ENCODE data around the gene PTPRC.

The PTPRC gene

DNA sequence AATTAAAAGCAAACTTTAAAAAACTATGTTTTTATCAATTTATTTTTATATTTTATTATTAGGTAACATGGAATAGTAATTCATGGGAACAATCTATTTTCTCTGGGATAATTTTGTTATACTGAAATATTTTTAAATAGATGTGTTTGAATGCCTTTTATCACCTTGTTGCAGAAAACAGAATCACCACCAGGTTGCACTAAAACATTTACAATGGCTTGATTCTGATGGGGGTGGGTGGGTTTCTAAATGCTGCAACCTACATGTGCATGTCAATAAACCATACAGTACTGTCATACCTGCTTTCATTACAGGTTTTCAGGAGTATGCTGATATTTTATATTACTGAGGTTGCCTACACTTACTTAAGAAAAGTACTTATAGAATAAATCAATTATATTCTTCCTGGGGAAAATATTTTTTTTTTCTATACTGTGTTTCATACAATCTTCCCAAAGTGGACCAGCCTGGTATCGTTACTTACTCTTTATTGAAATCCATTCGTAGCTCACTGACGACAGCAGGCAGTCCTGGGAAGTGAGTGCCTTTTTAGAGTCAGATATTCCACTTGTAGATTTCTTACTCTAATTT is 132.8 kb downstream of the PTPRC start:
- DNase-seq, result no peak

- no peak for DNase-seq
These were observed 133.8 kb downstream of the PTPRC start for GRCh38 chr1:198772626-198773025.

- DNase-seq, result no peak
These were observed 134.2 kb downstream of the PTPRC start for GRCh38 chr1:198773030-198773429.

DNA sequence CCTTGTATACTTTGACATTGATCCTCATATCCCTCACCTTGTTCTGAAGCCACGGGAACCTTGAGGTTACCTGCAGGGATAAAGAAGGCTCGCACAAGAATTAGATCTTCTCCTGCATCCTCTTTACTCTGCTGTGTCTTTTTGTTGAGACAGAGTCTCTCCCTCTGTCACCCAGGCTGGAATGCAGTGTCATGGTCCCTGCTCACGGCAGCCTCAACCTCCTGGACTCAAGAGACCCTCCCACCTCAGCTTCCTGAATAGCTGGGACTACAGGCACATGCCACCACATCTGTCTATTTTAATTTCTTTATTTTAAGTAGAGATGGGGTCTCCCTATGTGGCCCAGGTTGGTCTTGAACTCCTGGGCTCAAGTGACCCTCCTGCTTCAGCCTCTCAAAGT is 134.7 kb downstream of the PTPRC start:
- no peak for DNase-seq

DNA sequence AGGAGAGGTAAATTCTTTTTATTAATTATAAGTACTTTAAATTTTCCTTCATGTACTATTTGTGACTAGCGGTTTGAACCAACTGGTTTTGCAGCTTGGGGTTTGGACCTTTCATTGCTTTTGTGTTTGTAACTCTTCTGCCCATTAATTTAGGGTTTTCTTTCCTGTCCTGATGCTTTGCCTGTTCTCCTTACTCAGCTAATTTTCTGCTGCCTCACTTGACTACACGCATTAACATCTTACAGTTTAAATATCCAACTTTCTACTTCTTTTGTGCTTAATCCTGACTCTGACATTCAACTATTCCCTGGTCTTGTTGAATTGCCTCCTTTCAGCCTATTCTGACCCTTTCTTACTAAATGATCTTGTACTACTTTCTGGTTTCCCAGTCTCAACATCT is 135.6 kb downstream of the PTPRC start:
- no peak for DNase-seq

DNA sequence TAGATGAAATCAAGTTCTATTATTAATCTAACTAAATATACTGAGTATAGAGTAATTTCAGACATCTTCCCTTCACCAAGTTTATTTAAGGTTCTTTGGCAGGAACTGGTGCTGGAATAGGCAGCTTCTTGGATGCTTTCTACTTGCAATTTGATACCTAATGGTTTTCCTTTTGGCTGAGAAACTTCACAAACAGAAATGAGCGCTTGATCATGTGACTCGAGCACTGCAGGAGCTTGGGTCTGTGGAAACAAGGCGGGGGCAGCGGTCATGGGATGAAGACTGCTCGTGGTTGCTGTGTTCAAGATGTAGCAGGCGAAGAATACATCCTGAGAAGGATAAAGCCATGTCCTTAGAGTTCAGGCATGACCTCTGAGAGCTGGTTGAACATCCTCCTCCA is 136.8 kb downstream of the PTPRC start:
- no peak for DNase-seq

- no peak for DNase-seq
These were observed 137.8 kb downstream of the PTPRC start for GRCh38 chr1:198776602-198777029.

DNA sequence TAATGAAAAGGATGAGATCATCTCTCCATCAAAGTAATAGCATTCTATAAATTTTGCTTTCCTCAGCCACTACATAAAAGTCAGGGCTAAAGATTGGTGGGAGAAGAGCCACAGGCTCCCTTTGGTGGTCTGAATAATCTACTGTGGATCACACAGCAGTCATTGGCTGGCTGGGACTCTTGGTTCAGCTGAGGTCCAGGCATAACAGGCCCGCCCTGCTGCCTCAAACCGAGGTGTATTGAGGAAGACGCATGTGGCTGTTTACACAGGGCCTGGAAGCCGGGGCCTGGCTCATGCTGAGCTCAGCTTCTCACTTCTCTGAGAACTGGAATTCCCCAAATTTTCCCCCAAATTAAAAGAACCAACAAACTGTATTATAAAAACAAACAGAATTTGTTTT is 139.2 kb downstream of the PTPRC start:
- DNase-seq, result no peak

DNA sequence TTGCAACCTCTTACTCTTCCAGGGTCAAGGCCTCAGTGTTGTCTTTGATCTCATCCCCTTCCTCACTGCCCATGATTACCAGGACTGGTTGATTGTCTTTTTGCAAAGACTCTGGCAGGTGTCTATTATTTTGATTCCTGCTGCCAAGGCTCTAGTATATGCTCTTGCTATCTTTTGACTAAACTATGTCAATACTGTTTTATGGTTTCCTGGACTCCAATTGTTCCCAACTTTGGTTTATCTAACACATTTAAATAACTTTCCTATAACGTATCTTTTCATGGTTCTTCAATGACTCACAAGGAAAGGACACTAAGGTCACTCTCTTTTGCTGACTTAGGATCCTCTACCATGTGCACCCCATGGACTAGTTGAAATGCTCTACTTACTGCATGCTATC is 141.5 kb downstream of the PTPRC start:
- no peak for DNase-seq

DNA sequence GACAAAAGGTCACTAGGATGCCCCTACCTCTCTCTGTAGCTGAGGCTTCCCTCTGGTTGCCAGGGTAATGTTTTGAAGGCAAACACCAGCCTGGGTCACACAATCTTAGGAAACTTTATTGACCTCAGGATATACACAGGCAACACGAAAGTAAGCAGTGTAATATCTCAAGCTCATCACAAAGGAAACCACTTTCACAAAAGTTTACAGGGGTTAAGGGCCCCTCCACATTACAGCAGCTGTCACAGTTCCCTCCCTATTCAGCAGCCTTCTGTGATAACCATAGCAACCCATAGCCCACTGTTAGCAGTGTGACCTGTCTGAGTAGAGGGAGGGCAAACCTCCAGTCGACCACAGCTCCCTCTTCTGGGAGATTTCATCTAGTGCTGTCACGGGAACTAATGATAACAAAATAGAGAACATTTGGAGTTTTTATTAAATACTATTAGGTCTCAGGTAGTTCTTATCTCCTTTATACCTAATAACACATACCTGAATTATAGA is 149.8 kb downstream of the PTPRC start:
- no peak for DNase-seq

DNA sequence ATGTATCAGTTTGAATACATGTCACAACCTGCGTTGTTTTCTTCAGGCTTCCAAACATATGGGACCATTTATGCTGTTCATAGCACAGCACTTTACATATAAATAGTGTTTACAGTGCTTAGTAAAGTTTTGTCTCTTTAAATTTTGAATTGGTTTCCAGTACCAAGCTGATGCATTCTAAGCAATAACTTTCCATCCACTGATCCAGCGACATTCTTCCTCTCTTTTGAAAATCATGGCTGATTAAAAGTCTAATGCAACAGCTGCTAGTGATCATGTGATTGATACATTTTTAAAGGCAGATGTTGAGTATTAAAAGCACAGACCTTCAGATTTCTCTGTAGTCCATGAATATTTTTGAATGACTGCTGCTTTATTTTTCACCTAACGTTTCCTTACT is 154.9 kb downstream of the PTPRC start:
- DNase-seq, result no peak

DNA sequence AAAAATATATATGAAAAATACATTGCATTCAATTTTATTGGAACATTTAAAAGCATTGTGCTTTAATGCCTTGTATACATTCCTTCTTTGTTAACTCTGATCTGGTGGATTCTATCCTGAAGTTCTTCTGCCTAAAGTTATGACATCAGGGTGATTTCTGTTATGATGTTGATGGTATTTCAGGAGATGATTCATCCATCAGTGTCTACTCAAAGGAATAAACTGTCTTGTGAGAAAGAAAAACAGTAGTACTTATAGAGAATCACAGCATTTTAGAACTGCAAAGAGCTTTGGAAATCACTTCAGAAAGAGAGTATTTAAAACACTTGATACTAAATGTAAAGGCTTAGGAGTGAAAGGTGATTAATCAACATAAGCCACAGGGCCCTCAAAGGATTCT is 155.7 kb downstream of the PTPRC start:
- no peak for DNase-seq

DNA sequence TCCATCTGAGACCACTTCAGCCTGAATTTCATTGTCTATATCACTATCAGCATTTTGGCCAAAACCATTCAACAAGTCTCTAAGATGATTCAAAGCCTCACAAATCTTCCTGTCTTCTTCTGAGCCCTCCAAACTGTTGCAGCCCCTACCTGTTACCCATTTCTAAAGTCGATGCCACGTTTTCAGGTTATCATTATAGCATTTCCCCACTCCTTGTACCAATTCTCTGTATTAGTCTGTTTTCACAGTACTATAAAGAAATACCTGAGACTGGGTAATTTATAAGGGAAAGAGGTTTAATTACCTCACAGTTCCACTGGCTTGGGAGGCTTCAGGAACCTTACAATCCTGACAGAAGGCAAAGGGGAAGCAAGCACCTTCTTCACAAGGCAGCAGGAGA is 158.8 kb downstream of the PTPRC start:
- no peak for DNase-seq

- DNase-seq, result no peak
These were observed 160.1 kb downstream of the PTPRC start for GRCh38 chr1:198798923-198799386.

DNA sequence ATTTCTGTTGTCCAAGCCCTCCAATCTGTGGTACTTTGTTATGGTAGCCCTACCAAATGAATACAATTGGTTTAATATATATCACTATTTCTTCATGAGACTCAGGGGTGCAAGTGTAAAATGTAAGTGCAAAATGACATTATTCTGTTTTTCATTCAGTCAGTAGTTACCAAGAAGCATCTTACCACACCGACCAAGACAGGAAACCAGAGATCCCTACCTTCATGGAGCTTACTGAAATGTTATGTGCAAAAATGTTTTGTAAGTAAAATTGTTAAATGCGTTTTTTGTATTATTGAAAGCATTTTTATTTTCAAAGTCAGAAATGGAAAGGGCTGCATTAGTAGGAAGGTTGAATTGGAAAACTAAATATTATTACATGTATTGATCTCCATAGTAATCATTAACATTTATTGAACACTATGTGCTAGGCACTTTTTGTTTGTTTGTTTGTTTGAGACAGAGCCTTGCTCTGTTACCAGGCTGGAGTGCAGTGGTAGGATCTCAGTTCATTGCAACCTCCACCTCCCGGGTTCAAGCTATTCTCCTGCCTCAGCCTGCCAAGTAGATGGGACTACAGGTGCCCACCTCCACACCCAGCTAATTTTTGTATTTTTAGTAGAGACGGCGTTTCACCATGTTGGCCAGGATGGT is 166.8 kb downstream of the PTPRC start:
- no peak for DNase-seq

- DNase-seq, result no peak
These were observed 168.0 kb downstream of the PTPRC start for GRCh38 chr1:198806861-198807260.

Measured in right forelimb (tissue), 1 donor.